ENCODE data around the gene VPS33A.

DNA sequence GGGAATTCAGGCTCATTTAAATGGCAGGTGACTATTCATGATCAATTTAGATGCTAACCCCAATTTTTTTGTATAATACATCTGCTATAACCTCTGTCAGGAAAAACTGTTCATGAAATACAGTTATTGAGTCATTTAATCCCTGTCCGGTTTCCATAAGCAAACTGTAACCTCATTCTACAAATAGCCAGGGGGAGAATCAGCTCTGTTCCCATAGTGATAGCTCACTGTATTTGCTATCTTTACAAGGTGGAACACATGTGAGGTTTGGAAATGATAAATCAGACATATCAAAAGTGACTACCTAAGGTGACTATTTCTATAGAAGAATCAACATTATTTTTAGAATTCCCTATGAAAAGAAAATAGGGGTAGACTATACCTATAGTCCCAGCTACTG, 38.6 kb upstream of the VPS33A start:
- no peak for TF ChIP-seq POLR2A (IDR thresholded peaks at IDR 0.05)
- TF ChIP-seq, protein P1, sequence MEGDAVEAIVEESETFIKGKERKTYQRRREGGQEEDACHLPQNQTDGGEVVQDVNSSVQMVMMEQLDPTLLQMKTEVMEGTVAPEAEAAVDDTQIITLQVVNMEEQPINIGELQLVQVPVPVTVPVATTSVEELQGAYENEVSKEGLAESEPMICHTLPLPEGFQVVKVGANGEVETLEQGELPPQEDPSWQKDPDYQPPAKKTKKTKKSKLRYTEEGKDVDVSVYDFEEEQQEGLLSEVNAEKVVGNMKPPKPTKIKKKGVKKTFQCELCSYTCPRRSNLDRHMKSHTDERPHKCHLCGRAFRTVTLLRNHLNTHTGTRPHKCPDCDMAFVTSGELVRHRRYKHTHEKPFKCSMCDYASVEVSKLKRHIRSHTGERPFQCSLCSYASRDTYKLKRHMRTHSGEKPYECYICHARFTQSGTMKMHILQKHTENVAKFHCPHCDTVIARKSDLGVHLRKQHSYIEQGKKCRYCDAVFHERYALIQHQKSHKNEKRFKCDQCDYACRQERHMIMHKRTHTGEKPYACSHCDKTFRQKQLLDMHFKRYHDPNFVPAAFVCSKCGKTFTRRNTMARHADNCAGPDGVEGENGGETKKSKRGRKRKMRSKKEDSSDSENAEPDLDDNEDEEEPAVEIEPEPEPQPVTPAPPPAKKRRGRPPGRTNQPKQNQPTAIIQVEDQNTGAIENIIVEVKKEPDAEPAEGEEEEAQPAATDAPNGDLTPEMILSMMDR (IDR thresholded peaks at IDR 0.05): no peak
